DMS153 treated with DMSO at 0.1 percent for 48 hours (cell line): Measurements from ENCODE around the gene ALDH4A1.
"Not testable (repeated sequence)": the region's sequence is repeated elsewhere in the genome, so short reads cannot be mapped to it uniquely, and the experiment has no call there.

ENCODE experiments used
- DNase-seq: peaks from one replicate; lab custom pipeline; 2025; ENCODE audit not compliant: unreplicated experiment; lab: John Stamatoyannopoulos, UW

ALDH4A1 gene

GRCh38 chr1:18901147-18901951, 1.0 kb downstream of the ALDH4A1 start:
- DNase-seq: no peak

GRCh38 chr1:18900303-18900841, 2.0 kb downstream of the ALDH4A1 start:
- DNase-seq: no peak

GRCh38 chr1:18899363-18900049, 2.8 kb downstream of the ALDH4A1 start:
- no peak for DNase-seq

GRCh38 chr1:18898567-18898966, 3.8 kb downstream of the ALDH4A1 start:
- no peak for DNase-seq

GRCh38 chr1:18895317-18895716, 7.0 kb downstream of the ALDH4A1 start:
- DNase-seq: no peak

- DNase-seq: no peak
These were observed 9.2 kb downstream of the ALDH4A1 start for GRCh38 chr1:18893120-18893519.

GRCh38 chr1:18891858-18892257, 10.5 kb downstream of the ALDH4A1 start:
- not testable (repeated sequence) for DNase-seq

GRCh38 chr1:18891426-18891780, 11.0 kb downstream of the ALDH4A1 start:
- no peak for DNase-seq

- DNase-seq: no peak
These were observed 11.5 kb downstream of the ALDH4A1 start for GRCh38 chr1:18890706-18891425.

- DNase-seq: no peak
These were observed 16.4 kb downstream of the ALDH4A1 start for GRCh38 chr1:18886003-18886335.

- no peak for DNase-seq
These were observed 16.9 kb downstream of the ALDH4A1 start for GRCh38 chr1:18885311-18886002.

- no peak for DNase-seq
These were observed 17.6 kb downstream of the ALDH4A1 start for GRCh38 chr1:18884727-18885126.

- no peak for DNase-seq
These were observed 18.0 kb downstream of the ALDH4A1 start for GRCh38 chr1:18884419-18884717.

GRCh38 chr1:18883636-18884418, 18.5 kb downstream of the ALDH4A1 start:
- peak; percentile 2 for DNase-seq

- no peak for DNase-seq
These were observed 19.3 kb downstream of the ALDH4A1 start for GRCh38 chr1:18883079-18883478.

- DNase-seq: no peak
These were observed 19.9 kb downstream of the ALDH4A1 start for GRCh38 chr1:18882486-18882885.

GRCh38 chr1:18881642-18882431, 20.5 kb downstream of the ALDH4A1 start:
- DNase-seq: no peak

GRCh38 chr1:18881164-18881563, 21.2 kb downstream of the ALDH4A1 start:
- no peak for DNase-seq

GRCh38 chr1:18880585-18880984, 21.8 kb downstream of the ALDH4A1 start:
- DNase-seq: no peak

- DNase-seq: no peak
These were observed 22.5 kb downstream of the ALDH4A1 start for GRCh38 chr1:18879791-18880309.
